A549 (cell line): ENCODE data around the gene FIZ1.

ENCODE experiments used
- CEBPB ChIP-seq, 2 experiments: fragments of >200 bp in 1 of 2; sonication (Bioruptor Twin) in 1 of 2; formaldehyde crosslinking in 1 of 2; IDR thresholded peaks; 2 replicates each; pipeline ENCODE4 v1.6.1; 2012 to 2016
- EP300 ChIP-seq, 2 experiments: fragments of >200 bp; sonication (Bioruptor Twin); formaldehyde crosslinking; IDR thresholded peaks; 2 replicates in 1 of 2; 3 replicates in 1 of 2; pipeline ENCODE4 v1.6.1; 2016 to 2017
- HEYL ChIP-seq: fragments of 250-450 bp; sonication (Bioruptor Pico); IDR thresholded peaks from 2 replicates; pipeline ENCODE4 v1.8.0; 2021; ENCODE audit warnings: mild to moderate bottlenecking, moderate library complexity
- HOXB13 ChIP-seq: fragments of 250-450 bp; sonication (Bioruptor Pico); IDR thresholded peaks from 2 replicates; pipeline ENCODE4 v1.5.0; 2020; ENCODE audit warnings: low read depth, mild to moderate bottlenecking, moderate library complexity
- POLR2A ChIP-seq: IDR thresholded peaks from 2 replicates; pipeline ENCODE4 v1.6.1; 2012; ENCODE audit warnings: mild to moderate bottlenecking, low read length
- RAD21 ChIP-seq, 2 experiments: fragments of >200 bp in 1 of 2; sonication (Bioruptor Twin) in 1 of 2; formaldehyde crosslinking in 1 of 2; IDR thresholded peaks in 1 of 2; conservative IDR thresholded peaks in 1 of 2; 2 replicates in 1 of 2; 3 replicates in 1 of 2; pipeline ENCODE4 v1.6.1; 2012 to 2018; ENCODE audit warnings: inconsistent platforms in 1 of 2
- RFX5 ChIP-seq: fragments of 450-650 bp; IDR thresholded peaks from 2 replicates; pipeline ENCODE4 v1.7.1; 2014; ENCODE audit warnings: antibody characterized with exemption, mild to moderate bottlenecking, moderate library complexity
- SREBF2 ChIP-seq: fragments of 450-650 bp; IDR thresholded peaks from 2 replicates; pipeline ENCODE4 v1.6.1; 2014; ENCODE audit warnings: mild to moderate bottlenecking, moderate library complexity
- TF ChIP-seq, protein P1 (sequence below): fragments of >200 bp; sonication (Bioruptor Twin); formaldehyde crosslinking; IDR thresholded peaks from 3 replicates; pipeline ENCODE4 v1.5.1; 2016
- TF ChIP-seq, protein P2 (sequence below): IDR thresholded peaks from 2 replicates; pipeline ENCODE4 v1.6.1; 2012
- TF ChIP-seq, protein P3 (sequence below): fragments of >200 bp; sonication (Bioruptor Twin); formaldehyde crosslinking; IDR thresholded peaks from 3 replicates; pipeline ENCODE4 v1.6.1; 2016
- TF ChIP-seq, protein P4 (sequence below): fragments of 250-450 bp; sonication (Bioruptor Pico); IDR thresholded peaks from 2 replicates; pipeline ENCODE4 v1.5.0; 2020; ENCODE audit warnings: low read depth, mild to moderate bottlenecking, moderate library complexity
- TF ChIP-seq, protein P5 (sequence below): IDR thresholded peaks from 2 replicates; pipeline ENCODE4 v1.6.1; 2012

DNA sequence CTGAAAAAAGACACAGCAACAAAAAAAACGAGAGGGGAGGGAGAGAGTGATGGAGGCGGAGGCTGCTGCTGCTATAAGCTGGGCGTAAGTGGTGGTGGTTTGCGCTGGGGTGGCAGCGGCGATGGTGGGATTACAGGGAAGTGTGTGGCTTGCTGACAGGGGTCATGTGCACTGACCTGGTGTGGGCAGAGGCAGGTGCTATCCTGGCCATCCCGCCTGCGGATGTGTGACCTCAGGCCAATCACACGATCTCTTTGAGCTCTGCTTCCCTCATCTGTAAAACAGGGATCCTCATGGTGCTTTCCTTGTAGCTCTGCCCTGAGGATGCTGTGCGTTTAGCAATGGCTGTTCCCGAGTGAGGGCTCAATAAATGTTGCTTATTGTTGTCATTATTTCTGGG is 38.2 kb upstream of the FIZ1 start:
- TF ChIP-seq POLR2A (no peak), HEYL (CRISPR knock-in tag) (no peak), RFX5 (no peak), HOXB13 (CRISPR knock-in tag) (no peak), EP300 (IDR thresholded peaks at IDR 0.05) (no peak), RAD21 (conservative IDR thresholded peaks at IDR 0.05 in 1 of 2, IDR thresholded peaks at IDR 0.05 in 1 of 2) (no peak), SREBF2 (no peak), CEBPB (IDR thresholded peaks at IDR 0.05) (no peak)
- TF ChIP-seq, protein P1, sequence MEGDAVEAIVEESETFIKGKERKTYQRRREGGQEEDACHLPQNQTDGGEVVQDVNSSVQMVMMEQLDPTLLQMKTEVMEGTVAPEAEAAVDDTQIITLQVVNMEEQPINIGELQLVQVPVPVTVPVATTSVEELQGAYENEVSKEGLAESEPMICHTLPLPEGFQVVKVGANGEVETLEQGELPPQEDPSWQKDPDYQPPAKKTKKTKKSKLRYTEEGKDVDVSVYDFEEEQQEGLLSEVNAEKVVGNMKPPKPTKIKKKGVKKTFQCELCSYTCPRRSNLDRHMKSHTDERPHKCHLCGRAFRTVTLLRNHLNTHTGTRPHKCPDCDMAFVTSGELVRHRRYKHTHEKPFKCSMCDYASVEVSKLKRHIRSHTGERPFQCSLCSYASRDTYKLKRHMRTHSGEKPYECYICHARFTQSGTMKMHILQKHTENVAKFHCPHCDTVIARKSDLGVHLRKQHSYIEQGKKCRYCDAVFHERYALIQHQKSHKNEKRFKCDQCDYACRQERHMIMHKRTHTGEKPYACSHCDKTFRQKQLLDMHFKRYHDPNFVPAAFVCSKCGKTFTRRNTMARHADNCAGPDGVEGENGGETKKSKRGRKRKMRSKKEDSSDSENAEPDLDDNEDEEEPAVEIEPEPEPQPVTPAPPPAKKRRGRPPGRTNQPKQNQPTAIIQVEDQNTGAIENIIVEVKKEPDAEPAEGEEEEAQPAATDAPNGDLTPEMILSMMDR: no peak
- TF ChIP-seq, protein P2, sequence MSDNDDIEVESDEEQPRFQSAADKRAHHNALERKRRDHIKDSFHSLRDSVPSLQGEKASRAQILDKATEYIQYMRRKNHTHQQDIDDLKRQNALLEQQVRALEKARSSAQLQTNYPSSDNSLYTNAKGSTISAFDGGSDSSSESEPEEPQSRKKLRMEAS: no peak
- TF ChIP-seq, protein P3, sequence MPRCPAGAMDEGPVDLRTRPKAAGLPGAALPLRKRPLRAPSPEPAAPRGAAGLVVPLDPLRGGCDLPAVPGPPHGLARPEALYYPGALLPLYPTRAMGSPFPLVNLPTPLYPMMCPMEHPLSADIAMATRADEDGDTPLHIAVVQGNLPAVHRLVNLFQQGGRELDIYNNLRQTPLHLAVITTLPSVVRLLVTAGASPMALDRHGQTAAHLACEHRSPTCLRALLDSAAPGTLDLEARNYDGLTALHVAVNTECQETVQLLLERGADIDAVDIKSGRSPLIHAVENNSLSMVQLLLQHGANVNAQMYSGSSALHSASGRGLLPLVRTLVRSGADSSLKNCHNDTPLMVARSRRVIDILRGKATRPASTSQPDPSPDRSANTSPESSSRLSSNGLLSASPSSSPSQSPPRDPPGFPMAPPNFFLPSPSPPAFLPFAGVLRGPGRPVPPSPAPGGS: no peak
- TF ChIP-seq, protein P4, sequence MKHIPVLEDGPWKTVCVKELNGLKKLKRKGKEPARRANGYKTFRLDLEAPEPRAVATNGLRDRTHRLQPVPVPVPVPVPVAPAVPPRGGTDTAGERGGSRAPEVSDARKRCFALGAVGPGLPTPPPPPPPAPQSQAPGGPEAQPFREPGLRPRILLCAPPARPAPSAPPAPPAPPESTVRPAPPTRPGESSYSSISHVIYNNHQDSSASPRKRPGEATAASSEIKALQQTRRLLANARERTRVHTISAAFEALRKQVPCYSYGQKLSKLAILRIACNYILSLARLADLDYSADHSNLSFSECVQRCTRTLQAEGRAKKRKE (CRISPR knock-in tag): no peak
- TF ChIP-seq, protein P5, sequence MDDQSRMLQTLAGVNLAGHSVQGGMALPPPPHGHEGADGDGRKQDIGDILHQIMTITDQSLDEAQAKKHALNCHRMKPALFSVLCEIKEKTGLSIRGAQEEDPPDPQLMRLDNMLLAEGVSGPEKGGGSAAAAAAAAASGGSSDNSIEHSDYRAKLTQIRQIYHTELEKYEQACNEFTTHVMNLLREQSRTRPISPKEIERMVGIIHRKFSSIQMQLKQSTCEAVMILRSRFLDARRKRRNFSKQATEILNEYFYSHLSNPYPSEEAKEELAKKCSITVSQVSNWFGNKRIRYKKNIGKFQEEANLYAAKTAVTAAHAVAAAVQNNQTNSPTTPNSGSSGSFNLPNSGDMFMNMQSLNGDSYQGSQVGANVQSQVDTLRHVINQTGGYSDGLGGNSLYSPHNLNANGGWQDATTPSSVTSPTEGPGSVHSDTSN: no peak
